ENCODE results near the gene HPSE2. TPM values are rescaled to one million over a fixed set of nuclear protein-coding genes. Genes with fewer than 3 reads are reported as not detected.

HPSE2 gene
- total and polyA plus RNA-seq, 8 donors: 0.58 to 15.8 (median 2.0) TPM

DNA sequence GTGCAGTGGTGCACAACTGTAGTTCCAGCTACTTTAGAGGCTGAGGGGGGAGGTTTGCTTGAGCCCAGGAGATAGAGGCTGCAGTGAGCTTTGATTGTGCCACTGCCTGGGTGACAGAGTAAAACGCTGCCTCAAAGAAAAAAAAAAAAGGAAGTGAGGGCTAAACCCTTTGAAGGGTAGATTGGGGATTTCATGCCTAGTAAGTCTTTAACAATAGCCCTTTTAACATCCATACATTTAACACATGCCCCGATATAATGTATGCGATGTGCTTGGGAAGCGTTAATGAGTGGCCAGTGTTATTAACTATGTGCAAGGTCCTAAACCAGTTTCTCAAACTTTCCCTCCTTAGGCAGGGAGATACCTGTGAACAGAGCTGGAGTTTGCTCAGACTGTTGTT, 559.8 kb downstream of the HPSE2 start:
- TF ChIP-seq EP300 (IDR thresholded peaks at IDR 0.05) (no peak), POLR2AphosphoS5 (IDR thresholded peaks at IDR 0.05) (no peak), POLR2A (IDR thresholded peaks at IDR 0.05) (no peak)
- TF ChIP-seq, protein P1, sequence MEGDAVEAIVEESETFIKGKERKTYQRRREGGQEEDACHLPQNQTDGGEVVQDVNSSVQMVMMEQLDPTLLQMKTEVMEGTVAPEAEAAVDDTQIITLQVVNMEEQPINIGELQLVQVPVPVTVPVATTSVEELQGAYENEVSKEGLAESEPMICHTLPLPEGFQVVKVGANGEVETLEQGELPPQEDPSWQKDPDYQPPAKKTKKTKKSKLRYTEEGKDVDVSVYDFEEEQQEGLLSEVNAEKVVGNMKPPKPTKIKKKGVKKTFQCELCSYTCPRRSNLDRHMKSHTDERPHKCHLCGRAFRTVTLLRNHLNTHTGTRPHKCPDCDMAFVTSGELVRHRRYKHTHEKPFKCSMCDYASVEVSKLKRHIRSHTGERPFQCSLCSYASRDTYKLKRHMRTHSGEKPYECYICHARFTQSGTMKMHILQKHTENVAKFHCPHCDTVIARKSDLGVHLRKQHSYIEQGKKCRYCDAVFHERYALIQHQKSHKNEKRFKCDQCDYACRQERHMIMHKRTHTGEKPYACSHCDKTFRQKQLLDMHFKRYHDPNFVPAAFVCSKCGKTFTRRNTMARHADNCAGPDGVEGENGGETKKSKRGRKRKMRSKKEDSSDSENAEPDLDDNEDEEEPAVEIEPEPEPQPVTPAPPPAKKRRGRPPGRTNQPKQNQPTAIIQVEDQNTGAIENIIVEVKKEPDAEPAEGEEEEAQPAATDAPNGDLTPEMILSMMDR (IDR thresholded peaks at IDR 0.05): no peak
- no peak for DNase-seq
- intact Hi-C loops (cut with DNase I; ENCODE audit: low total_unique reads): no loop called here
- Histone ChIP-seq H3K27me3 (no peaks in the 10 kb centered on the region), H3K36me3 (no peaks in the 10 kb centered on the region), H3K27ac (no peak overlapping the region), H3K4me3 (no peak overlapping the region), H3K4me1 (no peaks in the 10 kb centered on the region), H3K9me3 (no peaks in the 10 kb centered on the region)
- 79 to 84% (median 80%) methylated on average over 4 of the region's 4 CpGs for WGBS, 5 donors

DNA sequence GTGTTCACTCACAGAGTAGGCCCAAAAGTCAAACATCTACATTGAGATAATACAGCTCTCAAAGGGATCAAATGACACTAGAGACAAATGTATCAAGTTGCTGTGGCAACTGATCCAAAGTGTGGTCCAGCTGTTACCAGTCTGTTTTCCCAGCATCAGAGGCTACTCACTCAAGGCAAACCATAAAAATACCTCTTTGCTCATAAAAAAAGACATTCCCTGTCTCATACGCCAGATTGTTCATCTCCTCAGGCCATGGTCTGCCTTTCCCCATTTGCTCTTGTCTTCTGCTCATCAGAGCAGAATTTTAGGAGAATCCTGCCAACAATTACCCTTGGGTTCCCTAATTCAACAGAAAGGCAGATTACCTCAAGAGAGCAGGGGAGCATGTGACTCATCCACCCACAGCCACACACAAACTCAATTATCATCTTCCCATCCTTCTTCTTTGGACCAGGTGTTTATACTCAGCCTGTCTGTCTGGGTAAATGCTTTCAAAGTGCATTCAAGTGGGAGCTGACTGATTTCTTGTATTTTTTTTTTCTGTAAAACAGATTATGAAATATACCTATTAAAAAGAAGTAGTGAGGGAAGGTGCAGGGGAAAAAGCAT, 562.4 kb downstream of the HPSE2 start:
- intact Hi-C loops (cut with DNase I; ENCODE audit: low total_unique reads): no loop called here
- no peak for TF ChIP-seq POLR2AphosphoS5 (IDR thresholded peaks at IDR 0.05)
- TF ChIP-seq POLR2A (IDR thresholded peaks at IDR 0.05): no peak
- no peak for TF ChIP-seq EP300 (IDR thresholded peaks at IDR 0.05)
- TF ChIP-seq, protein P1 (IDR thresholded peaks at IDR 0.05): no peak
- H3K9me3 ChIP-seq: no peaks in the 10 kb centered on the region

DNA sequence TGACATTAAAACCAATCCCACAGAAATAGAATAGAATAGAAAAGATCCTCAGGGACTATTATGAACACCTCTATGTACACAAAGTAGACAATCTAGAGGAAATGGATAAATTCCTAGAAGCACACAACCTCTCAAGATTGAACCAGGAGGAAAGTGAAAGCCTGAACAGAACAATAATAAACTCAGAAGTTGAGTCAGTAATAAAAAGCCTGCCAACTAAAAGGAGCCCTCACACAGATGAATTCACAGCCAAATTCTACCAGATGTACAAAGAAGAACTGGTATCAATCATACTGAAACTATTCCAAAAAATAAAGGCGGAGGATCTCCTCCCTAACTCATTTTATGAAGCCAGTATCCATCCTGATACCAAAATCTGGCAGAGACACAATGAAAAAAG, 568.6 kb downstream of the HPSE2 start:
- H3K4me3 ChIP-seq: no peak overlapping the region
- DNase-seq: no peak
- no peaks in the 10 kb centered on the region for H3K36me3 ChIP-seq
- intact Hi-C loops (cut with DNase I; ENCODE audit: low total_unique reads): loop anchor here (10.0 kb wide), 1 partner anchor 192 kb away; no protein-coding TSS in a partner anchor
- no peak overlapping the region for H3K27ac ChIP-seq
- H3K27me3 ChIP-seq: no peaks in the 10 kb centered on the region
- TF ChIP-seq, protein P1 (IDR thresholded peaks at IDR 0.05): no peak
- no peak for TF ChIP-seq POLR2A (IDR thresholded peaks at IDR 0.05)
- TF ChIP-seq POLR2AphosphoS5 (IDR thresholded peaks at IDR 0.05): no peak
- TF ChIP-seq EP300 (IDR thresholded peaks at IDR 0.05): no peak
- no peaks in the 10 kb centered on the region for H3K4me1 ChIP-seq
- H3K9me3 ChIP-seq: peaks cover 0 to 23% (median 11%) of the 10 kb centered on the region in 4 donors
- 58 to 87% (median 79%) methylated on average over 1 of the region's 1 CpG for WGBS, 5 donors

More for the DNA sequence above, 562.4 kb downstream of the HPSE2 start:
- no peak overlapping the region for H3K27ac ChIP-seq
- H3K4me3 ChIP-seq: no peak overlapping the region
- peak in 1 of 2 donors; percentile 17 for DNase-seq
- H3K36me3 ChIP-seq: no peaks in the 10 kb centered on the region
- no peaks in the 10 kb centered on the region for H3K27me3 ChIP-seq
- no peaks in the 10 kb centered on the region for H3K4me1 ChIP-seq
- 59 to 95% (median 74%) methylated on average over 1 of the region's 1 CpG for WGBS, 5 donors

DNA sequence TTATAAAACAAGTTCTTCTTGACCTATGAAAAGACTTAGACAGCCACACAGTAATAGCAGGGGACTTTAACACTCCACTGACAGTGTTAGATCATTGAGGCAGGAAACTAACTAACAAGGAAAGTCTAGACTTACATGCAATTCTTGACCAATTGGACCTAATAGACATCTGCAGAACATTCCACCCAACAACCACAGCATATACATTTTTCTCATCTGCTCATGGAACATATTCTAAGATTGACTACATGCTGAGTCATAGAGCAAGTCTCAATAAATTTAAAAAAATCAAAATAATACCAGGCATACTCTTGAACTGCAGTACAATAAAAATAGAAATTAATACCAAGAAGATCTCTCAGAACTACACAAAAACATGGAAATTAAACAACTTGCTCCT, 569.4 kb downstream of the HPSE2 start:
- intact Hi-C loops (cut with DNase I; ENCODE audit: low total_unique reads): loop anchor here (10.0 kb wide), 1 partner anchor 191 kb away; no protein-coding TSS in a partner anchor
- Histone ChIP-seq H3K4me1 (no peaks in the 10 kb centered on the region), H3K36me3 (no peaks in the 10 kb centered on the region), H3K4me3 (no peak overlapping the region), H3K27ac (no peak overlapping the region), H3K27me3 (no peaks in the 10 kb centered on the region), H3K9me3 (peaks cover 0 to 23% (median 11%) of the 10 kb centered on the region in 4 donors)
- no peak for DNase-seq
- TF ChIP-seq, protein P1 (IDR thresholded peaks at IDR 0.05): no peak
- TF ChIP-seq EP300 (IDR thresholded peaks at IDR 0.05) (no peak), POLR2AphosphoS5 (IDR thresholded peaks at IDR 0.05) (no peak), POLR2A (IDR thresholded peaks at IDR 0.05) (no peak)
